Osteoblast (primary cell): ENCODE results near the gene QRSL1. TPM values are rescaled to one million over a fixed set of nuclear protein-coding genes. Genes with fewer than 3 reads are reported as not detected.
"Not testable (repeated sequence)": the region's sequence is repeated elsewhere in the genome, so short reads cannot be mapped to it uniquely, and the experiment has no call there.

Source experiments
- DNase-seq: peaks from one replicate; pipeline ENCODE4 v3.0.0; 2011; ENCODE audit warnings: low spot score, mixed read lengths; ENCODE audit not compliant: insufficient read length; ENCODE audit errors: missing footprints
- H2AFZ ChIP-seq: 2 replicates; pipeline ENCODE4 v1.6.0; 2011; ENCODE audit warnings: mild to moderate bottlenecking, low read length
- H3K27ac ChIP-seq: 2 replicates; pipeline ENCODE4 v1.5.1; 2011; ENCODE audit warnings: mild to moderate bottlenecking, low read depth, low read length, moderate library complexity
- H3K27me3 ChIP-seq: 2 replicates; pipeline ENCODE4 v1.6.0; 2012; ENCODE audit warnings: mild to moderate bottlenecking, control low read depth, inconsistent platforms, low read length, moderate library complexity; ENCODE audit not compliant: insufficient read depth
- H3K36me3 ChIP-seq: 2 replicates; pipeline ENCODE4 v1.5.1; 2011; ENCODE audit warnings: mild to moderate bottlenecking, low read length, control low read depth, moderate library complexity; ENCODE audit not compliant: insufficient read depth
- H3K4me1 ChIP-seq: 2 replicates; pipeline ENCODE4 v1.5.1; 2011; ENCODE audit warnings: mild to moderate bottlenecking, low read length, control low read depth, moderate library complexity; ENCODE audit not compliant: insufficient read depth
- H3K4me2 ChIP-seq: 2 replicates; pipeline ENCODE4 v1.6.0; 2011; ENCODE audit warnings: mild to moderate bottlenecking, low read length; ENCODE audit not compliant: insufficient read depth
- H3K4me3 ChIP-seq: fragments of 200-600 bp; sonication (generic); 3 replicates; pipeline ENCODE4 v1.5.1; 2012; ENCODE audit warnings: mild to moderate bottlenecking, low read length, inconsistent platforms; ENCODE audit not compliant: insufficient read depth
- H3K79me2 ChIP-seq: 2 replicates; pipeline ENCODE4 v1.6.0; 2012; ENCODE audit warnings: mild to moderate bottlenecking, low read length, control low read depth, inconsistent platforms; ENCODE audit not compliant: insufficient read depth
- H3K9me3 ChIP-seq: 2 replicates; pipeline ENCODE4 v1.5.1; 2011; ENCODE audit warnings: low read depth, low read length, control low read depth
- H4K20me1 ChIP-seq: 2 replicates; pipeline ENCODE4 v1.6.0; 2012; ENCODE audit warnings: mild to moderate bottlenecking, low read length, control low read depth; ENCODE audit not compliant: insufficient read depth
- CTCF ChIP-seq: IDR thresholded peaks from 2 replicates; pipeline ENCODE4 v1.5.1; 2011; ENCODE audit warnings: mild to moderate bottlenecking, low read depth, low read length, moderate library complexity; ENCODE audit errors: extremely low read depth
- total RNA-seq: library from RNA; depleted of rRNA; stranded (reverse); fragments of >200 nt; gene quantifications from 2 replicates; pipeline ENCODE4 v1.2.3, GENCODE V29; 2012

Gene QRSL1
- total RNA-seq, 1 donor, result 12.7 TPM

- peaks cover 6% of the 10 kb centered on the region for H3K27me3 ChIP-seq
- no peaks in the 10 kb centered on the region for H4K20me1 ChIP-seq
- H3K4me3 ChIP-seq, result no peak overlapping the region
- H3K4me1 ChIP-seq, result peaks cover 9% of the 10 kb centered on the region
- no peak for DNase-seq
- TF ChIP-seq CTCF, result no peak
- no peaks in the 10 kb centered on the region for H3K79me2 ChIP-seq
- no peak overlapping the region for H3K27ac ChIP-seq
- H3K36me3 ChIP-seq, result no peaks in the 10 kb centered on the region
- H2AFZ ChIP-seq, result no peak overlapping the region
- H3K9me3 ChIP-seq, result no peaks in the 10 kb centered on the region
- H3K4me2 ChIP-seq, result no peak overlapping the region
Observed at GRCh38 chr6:106693418-106693817, 64.0 kb downstream of the QRSL1 start.

GRCh38 chr6:106694343-106694742 is 65.0 kb downstream of the QRSL1 start:
- peaks cover 6% of the 10 kb centered on the region for H3K27me3 ChIP-seq
- H3K36me3 ChIP-seq, result no peaks in the 10 kb centered on the region
- peaks cover 9% of the 10 kb centered on the region for H3K4me1 ChIP-seq
- no peaks in the 10 kb centered on the region for H3K79me2 ChIP-seq
- H2AFZ ChIP-seq, result no peak overlapping the region
- no peak for TF ChIP-seq CTCF
- no peak overlapping the region for H3K4me2 ChIP-seq
- H3K27ac ChIP-seq, result no peak overlapping the region
- no peak overlapping the region for H3K4me3 ChIP-seq
- H3K9me3 ChIP-seq, result no peaks in the 10 kb centered on the region
- no peak for DNase-seq
- no peaks in the 10 kb centered on the region for H4K20me1 ChIP-seq

GRCh38 chr6:106700581-106700980 is 71.2 kb downstream of the QRSL1 start:
- H3K4me3 ChIP-seq, result no peak overlapping the region
- no peak overlapping the region for H3K27ac ChIP-seq
- H4K20me1 ChIP-seq, result no peaks in the 10 kb centered on the region

GRCh38 chr6:106701201-106701600 is 71.8 kb downstream of the QRSL1 start:
- not testable (repeated sequence) for H3K4me1 ChIP-seq, H4K20me1 ChIP-seq, H2AFZ ChIP-seq, H3K79me2 ChIP-seq, H3K9me3 ChIP-seq, DNase-seq, H3K4me2 ChIP-seq, H3K4me3 ChIP-seq, H3K36me3 ChIP-seq, H3K27ac ChIP-seq
- H3K27me3 ChIP-seq, result peaks cover 35% of the 10 kb centered on the region

More at GRCh38 chr6:106700581-106700980, 71.2 kb downstream of the QRSL1 start:
- peaks cover 35% of the 10 kb centered on the region for H3K27me3 ChIP-seq
- H2AFZ ChIP-seq, result no peak overlapping the region
- no peaks in the 10 kb centered on the region for H3K4me1 ChIP-seq
- H3K36me3 ChIP-seq, result no peaks in the 10 kb centered on the region
- no peak for DNase-seq
- TF ChIP-seq CTCF, result no peak
- no peaks in the 10 kb centered on the region for H3K79me2 ChIP-seq
- H3K4me2 ChIP-seq, result no peak overlapping the region
- H3K9me3 ChIP-seq, result no peaks in the 10 kb centered on the region
